ENCODE data around the gene CATSPER3. TPM values are rescaled to one million over a fixed set of nuclear protein-coding genes. Genes with fewer than 3 reads are reported as not detected.

CATSPER3 gene
- polyA plus RNA-seq, 1 donor from 2014 or later: 0.17 TPM

DNA sequence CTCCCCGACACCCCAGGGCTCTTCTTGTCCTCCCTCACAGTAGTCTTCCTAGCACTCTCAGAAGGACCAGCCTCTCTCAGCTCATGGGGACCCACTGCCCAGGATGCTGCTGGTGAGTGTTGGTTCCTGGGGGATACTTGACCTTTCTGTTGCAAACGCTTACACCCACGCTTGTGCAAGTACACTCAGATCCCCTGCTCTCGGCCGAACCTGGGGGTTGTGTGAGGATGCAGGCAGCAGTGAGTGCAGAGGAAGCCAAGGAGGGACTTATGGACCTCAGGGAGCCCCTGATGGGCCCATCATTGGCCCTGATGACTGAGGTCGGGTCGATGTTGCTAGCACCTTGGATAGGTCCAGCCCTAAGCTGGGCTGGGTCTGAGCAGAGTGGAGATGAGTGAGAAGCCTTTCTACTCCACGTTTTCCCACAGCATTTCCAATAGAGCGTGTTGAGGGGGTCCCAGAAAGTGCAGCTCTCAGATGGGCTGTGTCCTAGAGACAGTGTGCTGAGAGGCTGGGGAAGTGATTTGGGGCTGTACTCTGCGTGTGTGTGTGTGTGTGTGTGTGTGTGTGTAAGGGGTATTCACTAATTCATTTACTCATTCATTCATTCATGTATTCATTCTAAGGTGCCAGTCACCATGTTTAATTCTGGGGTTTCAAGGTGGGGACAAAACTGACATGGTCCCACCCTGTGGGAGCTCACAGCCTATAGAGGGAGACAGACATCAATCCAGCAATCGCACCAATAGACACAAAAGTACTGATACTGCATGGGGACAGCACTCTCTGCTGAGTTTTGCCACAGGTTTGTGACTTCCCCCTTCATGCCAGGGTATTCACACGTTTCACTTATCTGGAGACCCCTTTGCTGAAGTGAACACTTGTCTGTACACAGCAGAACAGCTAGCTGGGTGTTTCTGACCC, 91.6 kb downstream of the CATSPER3 start:
- Histone ChIP-seq H2AFZ (ENCODE audit: low read depth, low read length) (no peak overlapping the region), H3K9me3 (ENCODE audit: low read length) (no peaks in the 10 kb centered on the region), H3K27me3 (ENCODE audit: insufficient read depth, low read depth, low read length) (no peaks in the 10 kb centered on the region), H4K20me1 (ENCODE audit: insufficient read depth) (no peaks in the 10 kb centered on the region), H3K9ac (ENCODE audit: low read length) (no peak overlapping the region), H3K36me3 (ENCODE audit: insufficient read depth, low read length) (no peaks in the 10 kb centered on the region), H3K9me2 (ENCODE audit: insufficient read depth, low read length) (no peaks in the 10 kb centered on the region), H3K4me2 (ENCODE audit: low read length) (no peak overlapping the region), H3K4me3 (ENCODE audit: low read length) (no peak overlapping the region), H3K79me2 (replicated peaks; ENCODE audit: insufficient read depth, low read length) (no peaks in the 10 kb centered on the region), H3F3A (ENCODE audit: insufficient read depth, low read length, poor library complexity, severe bottlenecking) (no peaks in the 10 kb centered on the region), H3K27ac (ENCODE audit: low read length) (no peak overlapping the region)
- TF ChIP-seq, protein P1, sequence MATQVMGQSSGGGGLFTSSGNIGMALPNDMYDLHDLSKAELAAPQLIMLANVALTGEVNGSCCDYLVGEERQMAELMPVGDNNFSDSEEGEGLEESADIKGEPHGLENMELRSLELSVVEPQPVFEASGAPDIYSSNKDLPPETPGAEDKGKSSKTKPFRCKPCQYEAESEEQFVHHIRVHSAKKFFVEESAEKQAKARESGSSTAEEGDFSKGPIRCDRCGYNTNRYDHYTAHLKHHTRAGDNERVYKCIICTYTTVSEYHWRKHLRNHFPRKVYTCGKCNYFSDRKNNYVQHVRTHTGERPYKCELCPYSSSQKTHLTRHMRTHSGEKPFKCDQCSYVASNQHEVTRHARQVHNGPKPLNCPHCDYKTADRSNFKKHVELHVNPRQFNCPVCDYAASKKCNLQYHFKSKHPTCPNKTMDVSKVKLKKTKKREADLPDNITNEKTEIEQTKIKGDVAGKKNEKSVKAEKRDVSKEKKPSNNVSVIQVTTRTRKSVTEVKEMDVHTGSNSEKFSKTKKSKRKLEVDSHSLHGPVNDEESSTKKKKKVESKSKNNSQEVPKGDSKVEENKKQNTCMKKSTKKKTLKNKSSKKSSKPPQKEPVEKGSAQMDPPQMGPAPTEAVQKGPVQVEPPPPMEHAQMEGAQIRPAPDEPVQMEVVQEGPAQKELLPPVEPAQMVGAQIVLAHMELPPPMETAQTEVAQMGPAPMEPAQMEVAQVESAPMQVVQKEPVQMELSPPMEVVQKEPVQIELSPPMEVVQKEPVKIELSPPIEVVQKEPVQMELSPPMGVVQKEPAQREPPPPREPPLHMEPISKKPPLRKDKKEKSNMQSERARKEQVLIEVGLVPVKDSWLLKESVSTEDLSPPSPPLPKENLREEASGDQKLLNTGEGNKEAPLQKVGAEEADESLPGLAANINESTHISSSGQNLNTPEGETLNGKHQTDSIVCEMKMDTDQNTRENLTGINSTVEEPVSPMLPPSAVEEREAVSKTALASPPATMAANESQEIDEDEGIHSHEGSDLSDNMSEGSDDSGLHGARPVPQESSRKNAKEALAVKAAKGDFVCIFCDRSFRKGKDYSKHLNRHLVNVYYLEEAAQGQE (IDR thresholded peaks at IDR 0.05; ENCODE audit: borderline replicate concordance): no peak

GRCh38 chr5:135060021-135060420, 92.3 kb downstream of the CATSPER3 start:
- Histone ChIP-seq H3K9me3 (ENCODE audit: low read length) (no peaks in the 10 kb centered on the region), H3K79me2 (replicated peaks; ENCODE audit: insufficient read depth, low read length) (no peaks in the 10 kb centered on the region), H3K9ac (ENCODE audit: low read length) (no peak overlapping the region), H3K4me2 (ENCODE audit: low read length) (no peak overlapping the region), H2AFZ (ENCODE audit: low read depth, low read length) (no peak overlapping the region), H4K20me1 (ENCODE audit: insufficient read depth) (no peaks in the 10 kb centered on the region), H3K4me3 (ENCODE audit: low read length) (no peak overlapping the region), H3K9me2 (ENCODE audit: insufficient read depth, low read length) (no peaks in the 10 kb centered on the region), H3F3A (ENCODE audit: insufficient read depth, low read length, poor library complexity, severe bottlenecking) (no peaks in the 10 kb centered on the region), H3K27ac (ENCODE audit: low read length) (no peak overlapping the region), H3K36me3 (ENCODE audit: insufficient read depth, low read length) (no peaks in the 10 kb centered on the region), H3K27me3 (ENCODE audit: insufficient read depth, low read depth, low read length) (no peaks in the 10 kb centered on the region)
- TF ChIP-seq TAF1 (IDR thresholded peaks at IDR 0.05; ENCODE audit: low read depth) (no peak), EP300 (conservative IDR thresholded peaks at IDR 0.05; ENCODE audit: poor library complexity, severe bottlenecking) (no peak), EZH2 (IDR thresholded peaks at IDR 0.05; ENCODE audit: borderline replicate concordance, insufficient read depth, low read length, poor library complexity, severe bottlenecking) (no peak)
- TF ChIP-seq, protein P1 (IDR thresholded peaks at IDR 0.05; ENCODE audit: borderline replicate concordance): no peak

GRCh38 chr5:135061001-135061400, 93.3 kb downstream of the CATSPER3 start:
- Histone ChIP-seq H3K36me3 (ENCODE audit: insufficient read depth, low read length) (no peaks in the 10 kb centered on the region), H3K27ac (ENCODE audit: low read length) (no peak overlapping the region), H3F3A (ENCODE audit: insufficient read depth, low read length, poor library complexity, severe bottlenecking) (no peaks in the 10 kb centered on the region), H3K9ac (ENCODE audit: low read length) (no peak overlapping the region), H3K4me2 (ENCODE audit: low read length) (no peak overlapping the region), H3K27me3 (ENCODE audit: insufficient read depth, low read depth, low read length) (no peaks in the 10 kb centered on the region), H3K4me3 (ENCODE audit: low read length) (no peak overlapping the region), H4K20me1 (ENCODE audit: insufficient read depth) (no peaks in the 10 kb centered on the region), H3K79me2 (replicated peaks; ENCODE audit: insufficient read depth, low read length) (no peaks in the 10 kb centered on the region), H3K9me3 (ENCODE audit: low read length) (no peaks in the 10 kb centered on the region), H3K9me2 (ENCODE audit: insufficient read depth, low read length) (no peaks in the 10 kb centered on the region), H2AFZ (ENCODE audit: low read depth, low read length) (no peak overlapping the region)
- TF ChIP-seq, protein P2, sequence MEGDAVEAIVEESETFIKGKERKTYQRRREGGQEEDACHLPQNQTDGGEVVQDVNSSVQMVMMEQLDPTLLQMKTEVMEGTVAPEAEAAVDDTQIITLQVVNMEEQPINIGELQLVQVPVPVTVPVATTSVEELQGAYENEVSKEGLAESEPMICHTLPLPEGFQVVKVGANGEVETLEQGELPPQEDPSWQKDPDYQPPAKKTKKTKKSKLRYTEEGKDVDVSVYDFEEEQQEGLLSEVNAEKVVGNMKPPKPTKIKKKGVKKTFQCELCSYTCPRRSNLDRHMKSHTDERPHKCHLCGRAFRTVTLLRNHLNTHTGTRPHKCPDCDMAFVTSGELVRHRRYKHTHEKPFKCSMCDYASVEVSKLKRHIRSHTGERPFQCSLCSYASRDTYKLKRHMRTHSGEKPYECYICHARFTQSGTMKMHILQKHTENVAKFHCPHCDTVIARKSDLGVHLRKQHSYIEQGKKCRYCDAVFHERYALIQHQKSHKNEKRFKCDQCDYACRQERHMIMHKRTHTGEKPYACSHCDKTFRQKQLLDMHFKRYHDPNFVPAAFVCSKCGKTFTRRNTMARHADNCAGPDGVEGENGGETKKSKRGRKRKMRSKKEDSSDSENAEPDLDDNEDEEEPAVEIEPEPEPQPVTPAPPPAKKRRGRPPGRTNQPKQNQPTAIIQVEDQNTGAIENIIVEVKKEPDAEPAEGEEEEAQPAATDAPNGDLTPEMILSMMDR (IDR thresholded peaks at IDR 0.05; ENCODE audit: poor library complexity, severe bottlenecking): no peak
- no peak for TF ChIP-seq EP300 (conservative IDR thresholded peaks at IDR 0.05; ENCODE audit: poor library complexity, severe bottlenecking)
- TF ChIP-seq, protein P1 (IDR thresholded peaks at IDR 0.05; ENCODE audit: borderline replicate concordance): no peak
- no peak for TF ChIP-seq RAD21 (conservative IDR thresholded peaks at IDR 0.05)
- TF ChIP-seq TAF1 (IDR thresholded peaks at IDR 0.05; ENCODE audit: low read depth): no peak
- TF ChIP-seq EZH2 (IDR thresholded peaks at IDR 0.05; ENCODE audit: borderline replicate concordance, insufficient read depth, low read length, poor library complexity, severe bottlenecking): no peak
- no peak for TF ChIP-seq MXI1 (conservative IDR thresholded peaks at IDR 0.05; ENCODE audit: poor library complexity, severe bottlenecking)

Data from neural cell (in vitro differentiated cells).